Measurements from ENCODE around the gene DTX3L. TPM values are rescaled to one million over a fixed set of nuclear protein-coding genes. Genes with fewer than 3 reads are reported as not detected.

The DTX3L gene
- total RNA-seq, 3 donors from 2014 or later: 56.0 to 68.3 (median 59.9) TPM

GRCh38 chr3:122520861-122521260, 43.3 kb upstream of the DTX3L start:
- Histone ChIP-seq H3K4me3 (no peak overlapping the region), H3K9me3 (no peaks in the 10 kb centered on the region), H3K4me1 (ENCODE audit: low read depth) (no peaks in the 10 kb centered on the region), H3K36me3 (ENCODE audit: low read depth) (no peaks in the 10 kb centered on the region)
- ATAC-seq (no peak), DNase-seq (no peak)
- intact Hi-C loops (cut with DNase I, micrococcal nuclease): no loop called here
- TF ChIP-seq, protein P1, sequence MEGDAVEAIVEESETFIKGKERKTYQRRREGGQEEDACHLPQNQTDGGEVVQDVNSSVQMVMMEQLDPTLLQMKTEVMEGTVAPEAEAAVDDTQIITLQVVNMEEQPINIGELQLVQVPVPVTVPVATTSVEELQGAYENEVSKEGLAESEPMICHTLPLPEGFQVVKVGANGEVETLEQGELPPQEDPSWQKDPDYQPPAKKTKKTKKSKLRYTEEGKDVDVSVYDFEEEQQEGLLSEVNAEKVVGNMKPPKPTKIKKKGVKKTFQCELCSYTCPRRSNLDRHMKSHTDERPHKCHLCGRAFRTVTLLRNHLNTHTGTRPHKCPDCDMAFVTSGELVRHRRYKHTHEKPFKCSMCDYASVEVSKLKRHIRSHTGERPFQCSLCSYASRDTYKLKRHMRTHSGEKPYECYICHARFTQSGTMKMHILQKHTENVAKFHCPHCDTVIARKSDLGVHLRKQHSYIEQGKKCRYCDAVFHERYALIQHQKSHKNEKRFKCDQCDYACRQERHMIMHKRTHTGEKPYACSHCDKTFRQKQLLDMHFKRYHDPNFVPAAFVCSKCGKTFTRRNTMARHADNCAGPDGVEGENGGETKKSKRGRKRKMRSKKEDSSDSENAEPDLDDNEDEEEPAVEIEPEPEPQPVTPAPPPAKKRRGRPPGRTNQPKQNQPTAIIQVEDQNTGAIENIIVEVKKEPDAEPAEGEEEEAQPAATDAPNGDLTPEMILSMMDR (IDR thresholded peaks at IDR 0.05): no peak

GRCh38 chr3:122523317-122523716, 40.8 kb upstream of the DTX3L start:
- DNase-seq (no peak), ATAC-seq (no peak)
- Histone ChIP-seq H3K36me3 (ENCODE audit: low read depth) (no peaks in the 10 kb centered on the region), H3K4me1 (ENCODE audit: low read depth) (no peaks in the 10 kb centered on the region), H3K9me3 (no peaks in the 10 kb centered on the region), H3K4me3 (no peak overlapping the region)
- TF ChIP-seq, protein P1 (IDR thresholded peaks at IDR 0.05): no peak
- intact Hi-C loops (cut with DNase I, micrococcal nuclease): no loop called here

DNA sequence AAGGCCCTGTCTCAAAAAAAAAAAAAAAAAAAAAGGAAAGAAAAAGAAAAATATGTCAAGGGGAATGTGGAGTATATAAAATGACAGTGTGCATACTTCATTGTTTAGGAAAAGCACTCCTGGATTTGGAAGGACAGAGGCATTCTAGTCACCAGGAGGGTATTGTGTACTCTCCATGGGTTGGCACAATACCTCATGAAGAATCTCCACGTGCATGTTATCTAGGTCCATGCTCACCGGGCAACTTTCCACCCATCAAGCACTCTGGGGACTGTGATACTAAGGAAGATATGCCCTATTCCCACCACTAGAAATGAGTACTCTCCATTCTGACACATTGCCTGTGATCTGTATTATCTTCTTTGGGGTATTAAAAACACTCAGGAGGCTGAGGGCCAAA, 34.0 kb upstream of the DTX3L start:
- TF ChIP-seq, protein P1 (IDR thresholded peaks at IDR 0.05): no peak
- intact Hi-C loops (cut with DNase I, micrococcal nuclease): no loop called here
- ATAC-seq: no peak
- no peaks in the 10 kb centered on the region for H3K4me1 ChIP-seq (ENCODE audit: low read depth)
- no peaks in the 10 kb centered on the region for H3K9me3 ChIP-seq
- DNase-seq: no peak
- no peaks in the 10 kb centered on the region for H3K36me3 ChIP-seq (ENCODE audit: low read depth)
- no peak overlapping the region for H3K4me3 ChIP-seq

GRCh38 chr3:122533480-122533879, 30.7 kb upstream of the DTX3L start:
- intact Hi-C loops (cut with DNase I, micrococcal nuclease): no loop called here
- H3K9me3 ChIP-seq: no peaks in the 10 kb centered on the region
- DNase-seq (no peak), ATAC-seq (no peak)
- no peaks in the 10 kb centered on the region for H3K36me3 ChIP-seq (ENCODE audit: low read depth)
- no peaks in the 10 kb centered on the region for H3K4me1 ChIP-seq (ENCODE audit: low read depth)
- H3K4me3 ChIP-seq: no peak overlapping the region
- TF ChIP-seq, protein P1 (IDR thresholded peaks at IDR 0.05): no peak

- peak; percentile 63 for ATAC-seq
- no peaks in the 10 kb centered on the region for H3K36me3 ChIP-seq (ENCODE audit: low read depth)
- no peak overlapping the region for H3K4me3 ChIP-seq
- H3K4me1 ChIP-seq (ENCODE audit: low read depth): no peaks in the 10 kb centered on the region
- TF ChIP-seq, protein P1 (IDR thresholded peaks at IDR 0.05): no peak
- no peaks in the 10 kb centered on the region for H3K9me3 ChIP-seq
- intact Hi-C loops (cut with DNase I, micrococcal nuclease): no loop called here
- no peak for DNase-seq
Measured at GRCh38 chr3:122533931-122534334, 30.2 kb upstream of the DTX3L start.

DNA sequence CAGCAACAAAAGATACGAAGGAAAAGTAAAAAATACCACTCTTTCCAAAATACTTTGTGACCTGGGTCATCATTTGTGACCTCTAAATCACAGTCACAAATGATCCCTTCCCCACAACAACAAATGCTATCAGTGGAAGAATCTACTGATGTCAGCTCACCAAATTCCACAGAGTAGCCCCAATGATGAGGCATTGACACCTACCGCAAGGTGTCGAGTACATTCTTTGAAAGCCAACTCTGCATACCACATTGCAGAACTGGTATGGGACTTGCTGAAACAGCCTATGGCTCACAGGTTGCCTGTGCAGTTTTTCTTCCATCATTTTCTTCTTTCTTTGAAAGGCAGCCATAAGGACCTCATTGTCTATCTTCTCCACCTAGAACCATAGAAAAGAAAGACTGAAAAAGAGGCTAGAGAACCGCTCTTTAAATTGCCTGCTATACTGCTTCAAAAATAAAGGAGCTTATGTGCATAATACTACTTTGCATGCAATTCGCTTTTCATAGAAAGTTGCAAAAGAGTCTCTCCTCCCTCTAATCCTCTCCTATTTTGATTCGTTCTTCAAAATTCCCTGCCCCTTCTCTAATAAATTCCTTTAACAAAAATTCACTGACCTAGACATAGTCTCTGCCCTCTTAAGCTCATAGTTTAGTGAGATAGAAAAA, 28.0 kb upstream of the DTX3L start:
- Histone ChIP-seq H3K4me3 (no peak overlapping the region), H3K4me1 (ENCODE audit: low read depth) (no peaks in the 10 kb centered on the region), H3K9me3 (no peaks in the 10 kb centered on the region), H3K36me3 (ENCODE audit: low read depth) (no peaks in the 10 kb centered on the region)
- no peak for DNase-seq
- TF ChIP-seq, protein P1 (IDR thresholded peaks at IDR 0.05): no peak
- intact Hi-C loops (cut with DNase I, micrococcal nuclease): no loop called here
- no peak for ATAC-seq
